ENCODE measurements around the gene ZBTB11. TPM values are rescaled to one million over a fixed set of nuclear protein-coding genes. Genes with fewer than 3 reads are reported as not detected.
A peak's percentile ranks its signal among the peaks of the same experiment; 100 is the strongest.
"Not testable (repeated sequence)": the region's sequence is repeated elsewhere in the genome, so short reads cannot be mapped to it uniquely, and the experiment has no call there.

Gene ZBTB11
- total and polyA plus RNA-seq, 9 of the 15 experiments (the other 6 are each of a cell fraction or from before 2014, with no cell fraction given): 6.2 to 31.9 (median 21.4) TPM

GRCh38 chr3:101641397-101642115 lies 35.4 kb downstream of the ZBTB11 start (continued):
- TF ChIP-seq, protein P1, sequence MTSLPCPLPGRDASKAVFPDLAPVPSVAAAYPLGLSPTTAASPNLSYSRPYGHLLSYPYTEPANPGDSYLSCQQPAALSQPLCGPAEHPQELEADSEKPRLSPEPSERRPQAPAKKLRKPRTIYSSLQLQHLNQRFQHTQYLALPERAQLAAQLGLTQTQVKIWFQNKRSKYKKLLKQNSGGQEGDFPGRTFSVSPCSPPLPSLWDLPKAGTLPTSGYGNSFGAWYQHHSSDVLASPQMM (CRISPR knock-in tag; IDR thresholded peaks at IDR 0.05): peak; percentile 82
- TF ChIP-seq ZNF175 (CRISPR knock-in tag; IDR thresholded peaks at IDR 0.05; ENCODE audit: low read depth): peak; percentile 99
- TF ChIP-seq, protein P2, sequence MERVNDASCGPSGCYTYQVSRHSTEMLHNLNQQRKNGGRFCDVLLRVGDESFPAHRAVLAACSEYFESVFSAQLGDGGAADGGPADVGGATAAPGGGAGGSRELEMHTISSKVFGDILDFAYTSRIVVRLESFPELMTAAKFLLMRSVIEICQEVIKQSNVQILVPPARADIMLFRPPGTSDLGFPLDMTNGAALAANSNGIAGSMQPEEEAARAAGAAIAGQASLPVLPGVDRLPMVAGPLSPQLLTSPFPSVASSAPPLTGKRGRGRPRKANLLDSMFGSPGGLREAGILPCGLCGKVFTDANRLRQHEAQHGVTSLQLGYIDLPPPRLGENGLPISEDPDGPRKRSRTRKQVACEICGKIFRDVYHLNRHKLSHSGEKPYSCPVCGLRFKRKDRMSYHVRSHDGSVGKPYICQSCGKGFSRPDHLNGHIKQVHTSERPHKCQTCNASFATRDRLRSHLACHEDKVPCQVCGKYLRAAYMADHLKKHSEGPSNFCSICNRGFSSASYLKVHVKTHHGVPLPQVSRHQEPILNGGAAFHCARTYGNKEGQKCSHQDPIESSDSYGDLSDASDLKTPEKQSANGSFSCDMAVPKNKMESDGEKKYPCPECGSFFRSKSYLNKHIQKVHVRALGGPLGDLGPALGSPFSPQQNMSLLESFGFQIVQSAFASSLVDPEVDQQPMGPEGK (CRISPR knock-in tag; IDR thresholded peaks at IDR 0.05; ENCODE audit: borderline replicate concordance): peak; percentile 98
- peak; percentile 98 for TF ChIP-seq ZNF584 (CRISPR knock-in tag; IDR thresholded peaks at IDR 0.05; ENCODE audit: low read depth)
- peak; percentile 99 for TF ChIP-seq E2F3 (CRISPR knock-in tag; IDR thresholded peaks at IDR 0.05)
- peak; percentile 92 for TF ChIP-seq KLF10 (CRISPR knock-in tag; IDR thresholded peaks at IDR 0.05)
- TF ChIP-seq ZBTB17 (CRISPR knock-in tag; IDR thresholded peaks at IDR 0.05): peak; percentile 98
- TF ChIP-seq ARID1B (IDR thresholded peaks at IDR 0.05): peak; percentile 84
- not testable (repeated sequence) for TF ChIP-seq ZNF740 (CRISPR knock-in tag; IDR thresholded peaks at IDR 0.05)
- TF ChIP-seq ZNF740 (tag; IDR thresholded peaks at IDR 0.05): peak in 1 of 2 experiments; percentile 99; a peak in 2 of 4 replicates
- TF ChIP-seq HOXB6 (CRISPR knock-in tag; IDR thresholded peaks at IDR 0.05; ENCODE audit: borderline replicate concordance): peak; percentile 81; the same call in 1 of the 2 replicates
- 0 out of 2 replicates have a peak, but pooled peaks have one; percentile 8 for TF ChIP-seq DPF2 (IDR thresholded peaks at IDR 0.05)
- peak; percentile 98 for TF ChIP-seq CLOCK (CRISPR knock-in tag; IDR thresholded peaks at IDR 0.05; ENCODE audit: borderline replicate concordance)
- TF ChIP-seq ZNF436 (CRISPR knock-in tag; IDR thresholded peaks at IDR 0.05): peak; percentile 74
- peak; percentile 67 for TF ChIP-seq CEBPB (tag; IDR thresholded peaks at IDR 0.05)
- TF ChIP-seq, protein P3, sequence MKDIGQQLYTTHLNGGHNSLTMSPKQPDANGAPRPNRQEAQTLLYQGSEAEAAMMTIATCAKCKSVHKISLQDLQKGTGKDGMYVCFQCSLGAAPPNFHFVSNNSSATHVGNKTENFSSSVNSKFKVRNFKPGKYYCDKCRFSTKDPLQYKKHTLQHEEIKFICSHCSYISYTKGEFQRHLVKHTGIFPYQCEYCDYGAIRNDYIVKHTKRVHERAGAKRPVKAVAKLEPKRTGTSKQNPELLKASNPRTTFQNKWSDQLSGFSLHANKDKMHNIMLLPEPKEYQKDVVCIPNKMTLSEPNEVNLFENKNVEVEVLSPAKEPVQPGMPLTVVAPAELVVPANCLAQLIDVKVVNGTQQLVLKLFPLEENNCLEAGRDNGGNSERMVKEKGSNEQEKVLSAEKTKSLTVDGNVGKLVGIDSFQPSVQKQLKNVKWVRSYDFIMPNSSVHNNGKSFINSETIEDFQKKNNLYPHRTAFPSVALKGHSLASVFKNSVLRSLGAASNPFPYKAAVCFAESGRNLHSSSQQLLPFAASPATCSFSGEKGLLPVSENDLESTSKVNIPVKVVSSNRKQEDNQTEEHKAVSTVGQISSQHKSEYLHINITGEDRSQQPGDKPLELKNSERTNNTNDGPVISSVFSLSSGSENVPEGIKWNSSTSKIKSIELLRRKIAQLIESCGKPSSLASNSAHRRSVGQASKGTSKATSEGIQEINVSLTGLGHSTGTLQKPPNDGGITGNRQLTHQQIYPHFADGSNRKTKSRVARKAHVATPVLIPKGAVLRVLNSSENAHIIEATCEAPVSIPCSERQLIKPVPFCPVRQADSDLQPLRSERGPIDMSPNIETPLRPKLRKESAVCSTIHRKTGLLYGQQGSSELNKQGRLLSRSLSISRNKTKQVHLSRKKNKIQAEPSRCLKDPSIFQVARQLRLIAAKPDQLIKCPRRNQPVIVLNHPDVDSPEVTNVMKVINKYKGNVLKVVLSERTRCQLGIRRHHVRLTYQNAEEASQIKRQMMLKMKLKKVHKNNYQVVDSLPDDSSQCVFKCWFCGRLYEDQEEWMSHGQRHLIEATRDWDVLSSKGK (CRISPR knock-in tag; IDR thresholded peaks at IDR 0.05): peak; percentile 94

All from K562 (cell line).